ENCODE results near the gene UBTD2.

GRCh38 chr5:172180936-172181335 lies 102.6 kb downstream of the UBTD2 start:
- TF ChIP-seq CTCF (IDR thresholded peaks at IDR 0.05), result no peak
- no peak for TF ChIP-seq ZFX (IDR thresholded peaks at IDR 0.05; ENCODE audit: borderline replicate concordance)
